Measurements from ENCODE around the gene NSG2. TPM values are rescaled to one million over a fixed set of nuclear protein-coding genes. Genes with fewer than 3 reads are reported as not detected.

The NSG2 gene
- total RNA-seq, 1 donor from 2014 or later: not detected

- intact Hi-C loops (cut with micrococcal nuclease): no loop called here
- Mint-ChIP-seq H3K4me1 (ENCODE audit: low read depth) (no peaks in the 10 kb centered on the region), H3K4me3 (ENCODE audit: low read depth) (no peak overlapping the region), H3K36me3 (ENCODE audit: low read depth) (no peaks in the 10 kb centered on the region), H3K27me3 (ENCODE audit: low read depth) (no peaks in the 10 kb centered on the region), H3K9me3 (no peaks in the 10 kb centered on the region), H3K27ac (no peak overlapping the region)
- DNase-seq (ENCODE audit: low spot score): no peak
Observed at GRCh38 chr5:174044466-174045254, 846 bp upstream of the NSG2 start.

- Mint-ChIP-seq H3K4me3 (ENCODE audit: low read depth) (no peak overlapping the region), H3K36me3 (ENCODE audit: low read depth) (no peaks in the 10 kb centered on the region), H3K27me3 (ENCODE audit: low read depth) (no peaks in the 10 kb centered on the region), H3K4me1 (ENCODE audit: low read depth) (no peaks in the 10 kb centered on the region), H3K9me3 (no peaks in the 10 kb centered on the region), H3K27ac (no peak overlapping the region)
- intact Hi-C loops (cut with micrococcal nuclease): no loop called here
- DNase-seq (ENCODE audit: low spot score): no peak
Observed at GRCh38 chr5:174046558-174046957, 1.1 kb downstream of the NSG2 start.

GRCh38 chr5:174047472-174048099, 2.1 kb downstream of the NSG2 start:
- Mint-ChIP-seq H3K27me3 (ENCODE audit: low read depth) (no peaks in the 10 kb centered on the region), H3K36me3 (ENCODE audit: low read depth) (no peaks in the 10 kb centered on the region), H3K27ac (no peak overlapping the region), H3K4me3 (ENCODE audit: low read depth) (no peak overlapping the region), H3K9me3 (no peaks in the 10 kb centered on the region), H3K4me1 (ENCODE audit: low read depth) (no peaks in the 10 kb centered on the region)
- intact Hi-C loops (cut with micrococcal nuclease): no loop called here
- DNase-seq (ENCODE audit: low spot score): no peak

DNA sequence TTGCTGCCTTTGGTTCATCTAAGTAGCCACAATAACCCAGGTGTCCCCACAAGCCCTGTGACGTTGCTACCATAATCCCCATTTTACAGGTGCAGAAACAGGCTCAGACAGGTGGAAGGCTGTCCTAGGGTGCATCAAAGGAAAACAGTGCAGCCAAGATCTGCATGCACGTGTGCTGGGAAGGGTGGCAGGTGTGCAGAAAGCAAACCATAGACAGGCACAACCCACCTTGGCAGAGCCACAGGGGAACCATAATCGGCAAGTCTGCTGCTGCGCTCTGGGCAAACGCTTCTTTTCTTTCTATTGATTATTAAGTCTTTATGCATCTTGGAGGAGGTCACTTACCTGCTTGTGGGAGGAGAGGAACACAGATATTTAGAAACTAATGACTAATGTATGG, 7.1 kb downstream of the NSG2 start:
- Mint-ChIP-seq H3K27me3 (ENCODE audit: low read depth) (no peaks in the 10 kb centered on the region), H3K9me3 (no peaks in the 10 kb centered on the region), H3K4me1 (ENCODE audit: low read depth) (no peaks in the 10 kb centered on the region), H3K36me3 (ENCODE audit: low read depth) (no peaks in the 10 kb centered on the region), H3K27ac (no peak overlapping the region), H3K4me3 (ENCODE audit: low read depth) (no peak overlapping the region)
- intact Hi-C loops (cut with micrococcal nuclease): no loop called here
- no peak for DNase-seq (ENCODE audit: low spot score)

DNA sequence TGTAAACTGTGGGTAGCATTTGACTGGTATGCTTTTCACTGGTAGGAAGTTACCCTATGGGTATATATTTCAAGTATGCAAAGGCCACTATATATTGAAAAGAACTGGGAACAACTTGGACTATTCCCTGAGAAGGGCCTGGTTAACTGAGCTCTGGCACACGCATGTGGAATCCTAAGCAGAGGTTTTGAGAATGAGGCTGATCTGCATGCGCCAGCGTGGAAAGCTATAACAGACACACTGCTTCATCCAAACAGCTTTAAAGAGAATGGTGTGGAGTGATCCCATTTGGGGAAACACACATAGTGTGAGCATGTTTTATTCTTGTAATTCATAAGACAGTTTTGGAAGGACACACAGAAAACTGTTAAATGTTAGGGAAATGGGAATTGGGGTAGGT, 8.4 kb downstream of the NSG2 start:
- no peak for DNase-seq (ENCODE audit: low spot score)
- H3K27ac Mint-ChIP-seq: no peak overlapping the region
- no peaks in the 10 kb centered on the region for H3K4me1 Mint-ChIP-seq (ENCODE audit: low read depth)
- H3K36me3 Mint-ChIP-seq (ENCODE audit: low read depth): no peaks in the 10 kb centered on the region
- H3K4me3 Mint-ChIP-seq (ENCODE audit: low read depth): no peak overlapping the region
- intact Hi-C loops (cut with micrococcal nuclease): no loop called here
- H3K27me3 Mint-ChIP-seq (ENCODE audit: low read depth): no peaks in the 10 kb centered on the region
- no peaks in the 10 kb centered on the region for H3K9me3 Mint-ChIP-seq

GRCh38 chr5:174056064-174056847, 10.8 kb downstream of the NSG2 start:
- H3K4me1 Mint-ChIP-seq (ENCODE audit: low read depth): no peaks in the 10 kb centered on the region

DNA sequence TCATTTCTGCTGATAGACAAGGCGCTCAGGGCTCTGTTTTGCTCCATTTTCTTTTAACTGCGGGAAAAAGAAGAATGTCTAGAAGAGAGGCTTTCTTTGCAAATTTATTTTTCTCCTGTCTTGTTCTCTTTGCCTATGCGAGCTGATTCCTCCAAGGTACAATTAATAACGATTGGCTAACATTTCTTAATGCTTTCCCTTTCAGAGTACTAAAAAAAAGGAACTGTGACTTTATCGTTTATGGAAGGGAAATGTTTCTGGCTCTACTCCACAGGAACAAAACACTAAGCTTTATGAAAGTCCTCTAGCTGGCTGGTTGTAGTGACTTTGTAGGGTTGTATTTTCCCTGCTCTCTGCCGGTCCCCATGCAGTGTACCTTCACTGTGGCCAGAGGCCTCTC, 11.7 kb downstream of the NSG2 start:
- Mint-ChIP-seq H3K9me3 (no peaks in the 10 kb centered on the region), H3K4me3 (ENCODE audit: low read depth) (no peak overlapping the region), H3K4me1 (ENCODE audit: low read depth) (no peaks in the 10 kb centered on the region), H3K27ac (no peak overlapping the region), H3K36me3 (ENCODE audit: low read depth) (no peaks in the 10 kb centered on the region), H3K27me3 (ENCODE audit: low read depth) (no peaks in the 10 kb centered on the region)
- intact Hi-C loops (cut with micrococcal nuclease): no loop called here
- DNase-seq (ENCODE audit: low spot score): no peak

More at GRCh38 chr5:174056064-174056847, 10.8 kb downstream of the NSG2 start:
- Mint-ChIP-seq H3K36me3 (ENCODE audit: low read depth) (no peaks in the 10 kb centered on the region), H3K27ac (no peak overlapping the region), H3K9me3 (no peaks in the 10 kb centered on the region), H3K27me3 (ENCODE audit: low read depth) (no peaks in the 10 kb centered on the region), H3K4me3 (ENCODE audit: low read depth) (no peak overlapping the region)
- intact Hi-C loops (cut with micrococcal nuclease): no loop called here
- DNase-seq (ENCODE audit: low spot score): no peak

DNA sequence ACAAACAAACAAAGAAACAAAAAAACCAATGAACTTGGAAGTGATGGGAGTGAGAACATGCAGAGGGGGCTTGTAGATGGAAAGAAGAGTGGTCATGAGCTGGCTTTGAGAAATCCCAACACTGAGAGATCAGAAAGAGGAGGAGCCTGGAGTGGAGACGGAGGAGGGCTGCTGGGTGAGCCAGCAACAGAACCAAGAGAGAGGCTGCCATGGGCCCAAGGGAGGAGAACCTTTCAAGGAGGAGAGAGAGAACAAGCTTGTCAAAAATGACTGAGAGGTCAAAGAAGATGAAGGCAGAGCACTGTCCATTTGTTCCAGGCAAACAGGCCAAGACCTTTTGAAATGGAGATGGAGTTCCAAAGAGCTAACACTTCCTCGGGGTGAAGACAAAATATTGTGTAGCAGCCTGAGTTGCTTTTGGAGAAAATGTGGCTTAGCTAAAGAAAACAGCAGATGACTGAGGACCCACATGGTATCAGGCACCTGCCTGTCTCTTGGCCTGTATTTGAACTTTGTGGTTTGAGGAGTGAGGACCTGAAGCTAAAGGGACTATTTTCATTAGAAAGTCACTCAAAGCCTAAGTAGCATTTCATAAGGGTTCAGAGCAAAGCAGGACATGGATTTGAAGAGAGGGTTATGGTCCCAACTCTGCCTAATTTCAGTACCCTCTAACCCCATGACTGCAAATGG, 13.1 kb downstream of the NSG2 start:
- no peak overlapping the region for H3K4me3 Mint-ChIP-seq (ENCODE audit: low read depth)
- intact Hi-C loops (cut with micrococcal nuclease): no loop called here
- DNase-seq (ENCODE audit: low spot score): no peak
- peaks cover 2% of the 10 kb centered on the region for H3K27me3 Mint-ChIP-seq (ENCODE audit: low read depth)
- H3K36me3 Mint-ChIP-seq (ENCODE audit: low read depth): no peaks in the 10 kb centered on the region
- H3K4me1 Mint-ChIP-seq (ENCODE audit: low read depth): no peaks in the 10 kb centered on the region
- no peaks in the 10 kb centered on the region for H3K9me3 Mint-ChIP-seq
- H3K27ac Mint-ChIP-seq: no peak overlapping the region

GRCh38 chr5:174059247-174059646, 13.7 kb downstream of the NSG2 start:
- no peak overlapping the region for H3K4me3 Mint-ChIP-seq (ENCODE audit: low read depth)
- no peak overlapping the region for H3K27ac Mint-ChIP-seq
- no peaks in the 10 kb centered on the region for H3K9me3 Mint-ChIP-seq
- H3K36me3 Mint-ChIP-seq (ENCODE audit: low read depth): no peaks in the 10 kb centered on the region
- no peak for DNase-seq (ENCODE audit: low spot score)
- peaks cover 2% of the 10 kb centered on the region for H3K27me3 Mint-ChIP-seq (ENCODE audit: low read depth)
- H3K4me1 Mint-ChIP-seq (ENCODE audit: low read depth): no peaks in the 10 kb centered on the region
- intact Hi-C loops (cut with micrococcal nuclease): no loop called here

GRCh38 chr5:174063082-174063756, 17.7 kb downstream of the NSG2 start:
- H3K36me3 Mint-ChIP-seq (ENCODE audit: low read depth): no peaks in the 10 kb centered on the region
- intact Hi-C loops (cut with micrococcal nuclease): no loop called here
- no peaks in the 10 kb centered on the region for H3K9me3 Mint-ChIP-seq
- peaks cover 5% of the 10 kb centered on the region for H3K27me3 Mint-ChIP-seq (ENCODE audit: low read depth)
- no peak overlapping the region for H3K27ac Mint-ChIP-seq
- no peak for DNase-seq (ENCODE audit: low spot score)
- H3K4me3 Mint-ChIP-seq (ENCODE audit: low read depth): no peak overlapping the region
- no peaks in the 10 kb centered on the region for H3K4me1 Mint-ChIP-seq (ENCODE audit: low read depth)

DNA sequence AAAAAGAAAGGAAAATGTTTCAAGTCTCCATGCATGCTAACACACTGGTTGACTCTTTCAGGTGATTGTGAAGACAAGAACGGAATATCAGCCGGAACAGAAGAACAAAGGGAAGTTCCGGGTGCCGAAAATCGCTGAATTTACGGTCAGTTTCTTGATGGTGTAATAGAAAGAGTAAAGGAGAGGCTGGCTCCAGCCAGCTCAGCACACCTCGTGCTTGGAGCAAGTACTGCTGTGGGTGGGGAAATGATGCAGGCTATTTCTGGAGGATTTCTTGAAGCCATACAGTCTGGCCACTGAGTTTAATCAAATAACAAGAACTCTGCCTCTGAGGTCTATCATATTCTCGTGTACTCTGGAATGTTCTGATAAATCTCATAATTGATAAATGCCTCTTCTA, 18.7 kb downstream of the NSG2 start:
- no peaks in the 10 kb centered on the region for H3K36me3 Mint-ChIP-seq (ENCODE audit: low read depth)
- no peaks in the 10 kb centered on the region for H3K9me3 Mint-ChIP-seq
- intact Hi-C loops (cut with micrococcal nuclease): no loop called here
- H3K27me3 Mint-ChIP-seq (ENCODE audit: low read depth): peaks cover 5% of the 10 kb centered on the region
- H3K4me1 Mint-ChIP-seq (ENCODE audit: low read depth): no peaks in the 10 kb centered on the region
- DNase-seq (ENCODE audit: low spot score): no peak
- no peak overlapping the region for H3K4me3 Mint-ChIP-seq (ENCODE audit: low read depth)
- no peak overlapping the region for H3K27ac Mint-ChIP-seq

DNA sequence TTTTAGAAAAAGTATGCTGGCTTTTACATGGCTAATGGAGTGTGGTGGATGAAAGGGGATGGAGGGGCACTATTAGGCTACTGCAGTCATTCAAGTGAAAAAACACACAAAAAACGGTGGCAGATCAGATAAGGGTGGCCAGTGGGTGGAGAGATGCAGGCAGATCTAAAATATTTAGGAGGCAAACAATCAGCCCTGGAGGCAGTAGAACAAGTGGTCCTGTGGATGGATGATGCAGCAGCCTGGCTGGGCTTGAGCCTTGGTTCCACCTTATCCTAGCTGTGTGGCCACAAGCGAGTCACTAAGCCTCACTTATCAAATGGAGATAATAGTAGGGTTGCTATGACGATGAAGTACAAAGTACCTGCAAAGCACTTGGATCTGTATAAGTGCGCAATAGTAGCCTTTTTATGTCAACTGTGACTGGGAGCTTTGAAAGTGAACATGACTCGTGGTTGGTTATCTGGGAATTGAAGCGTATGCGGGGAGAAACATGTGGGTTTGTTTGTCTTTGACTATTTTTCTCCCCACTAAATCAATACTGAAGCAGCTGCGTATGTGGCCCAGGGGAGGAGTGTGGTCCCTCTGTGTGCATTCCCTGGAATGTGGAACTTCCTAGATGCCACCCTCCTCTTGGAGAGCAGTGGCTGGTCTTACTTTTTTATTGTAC, 20.2 kb downstream of the NSG2 start:
- H3K4me1 Mint-ChIP-seq (ENCODE audit: low read depth): no peaks in the 10 kb centered on the region
- no peak for DNase-seq (ENCODE audit: low spot score)
- no peak overlapping the region for H3K4me3 Mint-ChIP-seq (ENCODE audit: low read depth)
- H3K9me3 Mint-ChIP-seq: no peaks in the 10 kb centered on the region
- H3K27ac Mint-ChIP-seq: no peak overlapping the region
- intact Hi-C loops (cut with micrococcal nuclease): no loop called here
- H3K27me3 Mint-ChIP-seq (ENCODE audit: low read depth): peaks cover 5% of the 10 kb centered on the region
- no peaks in the 10 kb centered on the region for H3K36me3 Mint-ChIP-seq (ENCODE audit: low read depth)

All from activated T-helper 2 cell treated with anti-CD3 and anti-CD28 coated beads, Interferon-gamma antibody, Interleukin-2, Interleukin-4, amounts not matched to agents 10 μg/mL and 5 μg/mL and 100 μg/mL, durations not matched to agents 14 hours and 24 hours and 36 hours (primary cell).